ENCODE measurements around the gene RAB40B.

- TF ChIP-seq CTCF (optimal IDR thresholded peaks at IDR 0.05 in 1 of 3, IDR thresholded peaks at IDR 0.05 in 1 of 3, conservative IDR thresholded peaks at IDR 0.05 in 1 of 3; ENCODE audit: extremely low read depth in 1 of 3, insufficient read depth in 2 of 3, low read length in 3 of 3) (no peak), EZH2 (IDR thresholded peaks at IDR 0.05; ENCODE audit: low read length) (no peak)
Measured at GRCh38 chr17:82713071-82713723, 14.7 kb upstream of the RAB40B start.
